ENCODE results near the gene TCN2.

GRCh38 chr22:30602049-30602448 is 4.9 kb upstream of the TCN2 start:
- TF ChIP-seq, protein P1, sequence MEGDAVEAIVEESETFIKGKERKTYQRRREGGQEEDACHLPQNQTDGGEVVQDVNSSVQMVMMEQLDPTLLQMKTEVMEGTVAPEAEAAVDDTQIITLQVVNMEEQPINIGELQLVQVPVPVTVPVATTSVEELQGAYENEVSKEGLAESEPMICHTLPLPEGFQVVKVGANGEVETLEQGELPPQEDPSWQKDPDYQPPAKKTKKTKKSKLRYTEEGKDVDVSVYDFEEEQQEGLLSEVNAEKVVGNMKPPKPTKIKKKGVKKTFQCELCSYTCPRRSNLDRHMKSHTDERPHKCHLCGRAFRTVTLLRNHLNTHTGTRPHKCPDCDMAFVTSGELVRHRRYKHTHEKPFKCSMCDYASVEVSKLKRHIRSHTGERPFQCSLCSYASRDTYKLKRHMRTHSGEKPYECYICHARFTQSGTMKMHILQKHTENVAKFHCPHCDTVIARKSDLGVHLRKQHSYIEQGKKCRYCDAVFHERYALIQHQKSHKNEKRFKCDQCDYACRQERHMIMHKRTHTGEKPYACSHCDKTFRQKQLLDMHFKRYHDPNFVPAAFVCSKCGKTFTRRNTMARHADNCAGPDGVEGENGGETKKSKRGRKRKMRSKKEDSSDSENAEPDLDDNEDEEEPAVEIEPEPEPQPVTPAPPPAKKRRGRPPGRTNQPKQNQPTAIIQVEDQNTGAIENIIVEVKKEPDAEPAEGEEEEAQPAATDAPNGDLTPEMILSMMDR (IDR thresholded peaks at IDR 0.05; ENCODE audit: insufficient read depth, low read length, poor library complexity, severe bottlenecking): peak; percentile 19
- TF ChIP-seq EZH2phosphoT487 (conservative IDR thresholded peaks at IDR 0.05; ENCODE audit: low read length): no peak

Measured in SU-DHL-6 (cell line).